GM23248 (cell line): ENCODE measurements around the gene HIVEP1. TPM values are rescaled to one million over a fixed set of nuclear protein-coding genes. Genes with fewer than 3 reads are reported as not detected.
A peak's percentile ranks its signal among the peaks of the same experiment; 100 is the strongest.

ENCODE experiments used
- DNase-seq: peaks from one replicate; pipeline ENCODE4 v3.0.0-alpha.2; 2015
- H2AFZ ChIP-seq: fragments of 200-600 bp; sonication (generic); 2 replicates; pipeline ENCODE4 v1.6.1; 2016; ENCODE audit warnings: antibody characterized with exemption
- H3F3A ChIP-seq: fragments of 200-600 bp; sonication (generic); 2 replicates; pipeline ENCODE4 v1.6.1; 2016; ENCODE audit warnings: mild to moderate bottlenecking, antibody characterized with exemption, mixed run types; ENCODE audit not compliant: insufficient read depth
- H3K27ac ChIP-seq: fragments of 200-600 bp; sonication (generic); 2 replicates; pipeline ENCODE4 v1.5.1; 2016; ENCODE audit warnings: mild to moderate bottlenecking
- H3K27me3 ChIP-seq: fragments of 200-600 bp; sonication (generic); replicated peaks from 2 replicates; pipeline ENCODE4 v1.6.1; 2016; ENCODE audit warnings: mild to moderate bottlenecking; ENCODE audit not compliant: insufficient read depth
- H3K36me3 ChIP-seq: fragments of 200-600 bp; sonication (generic); 2 replicates; pipeline ENCODE4 v1.6.1; 2016; ENCODE audit warnings: low read depth, mild to moderate bottlenecking
- H3K4me1 ChIP-seq: fragments of 200-600 bp; sonication (generic); 2 replicates; pipeline ENCODE4 v1.6.1; 2016; ENCODE audit warnings: mild to moderate bottlenecking; ENCODE audit not compliant: insufficient read depth
- H3K4me2 ChIP-seq: fragments of 200-600 bp; sonication (generic); one replicate; pipeline ENCODE4 v1.6.1; 2016; ENCODE audit warnings: mild to moderate bottlenecking; ENCODE audit not compliant: unreplicated experiment
- H3K4me3 ChIP-seq: fragments of 200-600 bp; sonication (generic); 2 replicates; pipeline ENCODE4 v1.5.1; 2016; ENCODE audit warnings: mild to moderate bottlenecking
- H3K79me2 ChIP-seq: fragments of 200-600 bp; sonication (generic); 2 replicates; pipeline ENCODE4 v1.6.1; 2016; ENCODE audit warnings: mild to moderate bottlenecking; ENCODE audit not compliant: insufficient read depth
- H3K9ac ChIP-seq: fragments of 200-600 bp; sonication (generic); 2 replicates; pipeline ENCODE4 v1.6.1; 2016; ENCODE audit warnings: mild to moderate bottlenecking
- H3K9me2 ChIP-seq: fragments of 200-600 bp; sonication (generic); 2 replicates; pipeline ENCODE4 v1.6.1; 2016; ENCODE audit warnings: mixed run types, mild to moderate bottlenecking, moderate library complexity; ENCODE audit not compliant: insufficient read depth
- H3K9me3 ChIP-seq: fragments of 200-600 bp; sonication (generic); one replicate; pipeline ENCODE4 v1.6.1; 2017; ENCODE audit warnings: low read depth
- H4K20me1 ChIP-seq: fragments of 200-600 bp; sonication (generic); 2 replicates; pipeline ENCODE4 v1.6.0; 2016; ENCODE audit not compliant: insufficient read depth
- EZH2 ChIP-seq: fragments of 200-600 bp; sonication (generic); IDR thresholded peaks from 2 replicates; pipeline ENCODE4 v1.6.1; 2018; ENCODE audit warnings: antibody characterized with exemption, mild to moderate bottlenecking; ENCODE audit not compliant: insufficient read depth, poor library complexity, severe bottlenecking
- EZH2phosphoT487 ChIP-seq: fragments of 200-600 bp; sonication (generic); IDR thresholded peaks from 2 replicates; pipeline ENCODE4 v1.6.1; 2018; ENCODE audit warnings: antibody characterized with exemption, moderate library complexity, mild to moderate bottlenecking, low read depth; ENCODE audit not compliant: insufficient read depth
- whole genome bisulfite sequencing, 2 experiments: methylation state at CpG; one replicate each; pipeline ENCODE4 v1.1.6; 2015 to 2017; ENCODE audit warnings: low lambda C conversion rate in 2 of 2, low coverage in 1 of 2; ENCODE audit errors: missing lambda C conversion rate in 2 of 2; 5-methylcytosine and 5-hydroxymethylcytosine counted together
- in situ Hi-C: fragments of 300-500 bp; cut with MboI; formaldehyde crosslinking; loops from 2 replicates; pipeline ENCODE4 v1.15.0; 2020
- polyA plus RNA-seq: library from polyadenylated mRNA; unstranded; fragments of >200 nt; fragmentation: Nextera tagmentation; extraction: Ambion mirVana; gene quantifications from 2 replicates; pipeline ENCODE4 v1.2.1, GENCODE V29; 2016
- total RNA-seq: library from RNA; depleted of rRNA; stranded (reverse); fragments of >200 nt; shearing (Covaris generic); gene quantifications from 2 replicates; pipeline ENCODE4 v1.2.3, GENCODE V29; 2014

Gene HIVEP1
- total and polyA plus RNA-seq, 2 experiments from 2014 or later, result 3.3 to 7.1 TPM

- no peaks in the 10 kb centered on the region for H3K9me2 ChIP-seq
- no peaks in the 10 kb centered on the region for H3K9me3 ChIP-seq
- H3K27me3 ChIP-seq, result no peaks in the 10 kb centered on the region
- H3K9ac ChIP-seq, result no peak overlapping the region
- in situ Hi-C loops, result no loop called here
- peaks cover 13% of the 10 kb centered on the region for H3K4me1 ChIP-seq
- DNase-seq, result no peak
- TF ChIP-seq EZH2, result no peak
- no peak for TF ChIP-seq EZH2phosphoT487
- peaks cover 8% of the 10 kb centered on the region; the same call in 1 of the 2 replicates for H3K79me2 ChIP-seq
- H3K4me3 ChIP-seq, result no peak overlapping the region
- no peak overlapping the region for H3K27ac ChIP-seq
- H3K36me3 ChIP-seq, result no peaks in the 10 kb centered on the region
- H2AFZ ChIP-seq, result no peak overlapping the region
- H4K20me1 ChIP-seq, result no peaks in the 10 kb centered on the region
- H3F3A ChIP-seq, result no peaks in the 10 kb centered on the region
- no peak overlapping the region for H3K4me2 ChIP-seq
Measured at GRCh38 chr6:12090714-12091113, 78.6 kb downstream of the HIVEP1 start.

DNA sequence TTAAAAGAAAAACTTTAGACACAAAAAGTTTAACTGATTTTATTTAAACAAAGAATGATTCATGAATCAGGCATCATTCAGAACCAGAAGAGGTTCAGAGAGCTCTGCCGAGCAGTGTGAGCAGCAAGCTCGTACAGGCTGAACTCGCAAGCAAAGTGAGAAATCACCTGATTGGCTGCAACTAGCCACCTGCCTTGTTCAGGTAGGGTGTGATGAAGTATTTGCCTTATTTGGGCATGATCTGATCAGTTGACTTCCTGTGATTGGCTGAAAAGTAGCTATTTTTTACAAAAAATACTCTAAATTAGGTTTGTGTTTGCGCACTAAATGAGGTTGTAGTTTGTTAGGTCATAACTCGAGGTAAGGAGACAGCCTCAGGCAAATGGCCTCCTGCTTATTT, 80.7 kb downstream of the HIVEP1 start:
- Histone ChIP-seq H3K4me2 (no peak overlapping the region), H3K27ac (no peak overlapping the region), H3K79me2 (no peaks in the 10 kb centered on the region), H2AFZ (no peak overlapping the region), H3K9ac (no peak overlapping the region), H3K27me3 (no peaks in the 10 kb centered on the region), H3K36me3 (no peaks in the 10 kb centered on the region), H4K20me1 (no peaks in the 10 kb centered on the region), H3K9me2 (no peaks in the 10 kb centered on the region), H3K9me3 (no peaks in the 10 kb centered on the region), H3K4me1 (peaks cover 27% of the 10 kb centered on the region), H3K4me3 (no peak overlapping the region), H3F3A (no peaks in the 10 kb centered on the region)
- in situ Hi-C loops, result no loop called here
- no peak for DNase-seq
- TF ChIP-seq EZH2 (no peak), EZH2phosphoT487 (no peak)
- 96 to 99% methylated on average over 5 of the region's 5 CpGs for WGBS, 2 experiments

- H3K4me1 ChIP-seq, result peaks cover 36% of the 10 kb centered on the region
Measured at GRCh38 chr6:12094689-12095088, 82.6 kb downstream of the HIVEP1 start.

GRCh38 chr6:12096342-12096741, 84.2 kb downstream of the HIVEP1 start:
- Histone ChIP-seq H3F3A (peaks cover 4% of the 10 kb centered on the region; the same call in 1 of the 2 replicates), H2AFZ (no peak overlapping the region), H3K9me2 (no peaks in the 10 kb centered on the region), H3K9ac (no peak overlapping the region), H3K4me2 (no peak overlapping the region), H3K9me3 (no peaks in the 10 kb centered on the region), H3K36me3 (no peaks in the 10 kb centered on the region), H3K4me3 (no peak overlapping the region), H3K27me3 (no peaks in the 10 kb centered on the region), H3K79me2 (no peaks in the 10 kb centered on the region), H3K4me1 (peaks cover 36% of the 10 kb centered on the region), H3K27ac (no peak overlapping the region), H4K20me1 (no peaks in the 10 kb centered on the region)
- WGBS, 2 experiments, result 92 to 93% methylated on average over 3 of the region's 3 CpGs
- in situ Hi-C loops, result no loop called here
- no peak for TF ChIP-seq EZH2
- no peak for TF ChIP-seq EZH2phosphoT487
- no peak for DNase-seq

More at GRCh38 chr6:12094689-12095088, 82.6 kb downstream of the HIVEP1 start:
- Histone ChIP-seq H3F3A (peaks cover 4% of the 10 kb centered on the region; the same call in 1 of the 2 replicates), H3K9me3 (no peaks in the 10 kb centered on the region), H3K36me3 (no peaks in the 10 kb centered on the region), H3K9ac (peak overlapping the region; percentile 19; the same call in 1 of the 2 replicates), H3K27ac (no peak overlapping the region), H3K79me2 (no peaks in the 10 kb centered on the region), H3K4me3 (peak overlapping the region; percentile 40), H2AFZ (peak overlapping the region; percentile 50), H3K27me3 (no peaks in the 10 kb centered on the region), H4K20me1 (no peaks in the 10 kb centered on the region), H3K9me2 (no peaks in the 10 kb centered on the region), H3K4me2 (peak overlapping the region; percentile 60)
- no peak for DNase-seq
- 6 to 8% methylated on average over 1 of the region's 1 CpG for WGBS, 2 experiments
- TF ChIP-seq EZH2phosphoT487 (no peak), EZH2 (no peak)
- in situ Hi-C loops, result no loop called here

DNA sequence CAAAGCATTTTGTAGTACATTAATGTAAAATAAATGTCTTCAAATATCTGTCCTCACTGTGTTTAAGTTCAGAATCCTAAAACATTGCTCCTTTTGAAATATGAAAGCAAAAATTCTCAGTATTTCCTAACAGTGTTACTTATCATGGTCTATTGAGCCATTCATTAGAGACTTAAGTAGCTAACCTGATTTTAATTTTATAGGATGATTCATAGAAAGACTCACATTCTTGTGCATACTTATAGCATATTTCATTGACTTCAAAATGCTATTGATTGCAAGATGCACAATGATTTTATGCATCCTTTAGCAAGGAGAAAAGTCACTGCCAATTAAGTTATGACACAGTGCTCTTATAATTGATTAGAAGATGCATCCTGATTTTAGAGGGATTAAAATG, 85.7 kb downstream of the HIVEP1 start:
- Histone ChIP-seq H2AFZ (no peak overlapping the region), H4K20me1 (no peaks in the 10 kb centered on the region), H3K36me3 (no peaks in the 10 kb centered on the region), H3K4me3 (peak overlapping the region; percentile 2; the same call in 1 of the 2 replicates), H3F3A (peaks cover 4% of the 10 kb centered on the region; the same call in 1 of the 2 replicates), H3K4me1 (peaks cover 36% of the 10 kb centered on the region), H3K9me3 (no peaks in the 10 kb centered on the region), H3K79me2 (no peaks in the 10 kb centered on the region), H3K9me2 (no peaks in the 10 kb centered on the region), H3K4me2 (peak overlapping the region; percentile 26), H3K27ac (0 out of 2 replicates have a peak overlapping the region, but pooled peaks have one; percentile 7), H3K9ac (no peak overlapping the region), H3K27me3 (no peaks in the 10 kb centered on the region)
- TF ChIP-seq EZH2phosphoT487 (no peak), EZH2 (no peak)
- DNase-seq, result peak; percentile 62
- in situ Hi-C loops, result no loop called here
